GM19455 (cell line): ENCODE measurements around the gene LRRC37B.
A peak's percentile ranks its signal among the peaks of the same experiment; 100 is the strongest.
"Not testable (repeated sequence)": the region's sequence is repeated elsewhere in the genome, so short reads cannot be mapped to it uniquely, and the experiment has no call there.

Source experiments
- ATAC-seq: cut with Tn5 transposase; IDR thresholded peaks from one replicate; pipeline ENCODE4 v1.9.1; 2021; ENCODE audit not compliant: unreplicated experiment

Gene LRRC37B

GRCh38 chr17:32006957-32007462 lies at the start of gene LRRC37B:
Gene LRRC37B, plus strand, starts transcription at chr17:32007383. Its CDS starts 14,010 bp downstream, at chr17:32021393.
- peak; percentile 85 for ATAC-seq

GRCh38 chr17:31964131-31964530 lies 43.1 kb upstream of the LRRC37B start:
- ATAC-seq, result not testable (repeated sequence)

DNA sequence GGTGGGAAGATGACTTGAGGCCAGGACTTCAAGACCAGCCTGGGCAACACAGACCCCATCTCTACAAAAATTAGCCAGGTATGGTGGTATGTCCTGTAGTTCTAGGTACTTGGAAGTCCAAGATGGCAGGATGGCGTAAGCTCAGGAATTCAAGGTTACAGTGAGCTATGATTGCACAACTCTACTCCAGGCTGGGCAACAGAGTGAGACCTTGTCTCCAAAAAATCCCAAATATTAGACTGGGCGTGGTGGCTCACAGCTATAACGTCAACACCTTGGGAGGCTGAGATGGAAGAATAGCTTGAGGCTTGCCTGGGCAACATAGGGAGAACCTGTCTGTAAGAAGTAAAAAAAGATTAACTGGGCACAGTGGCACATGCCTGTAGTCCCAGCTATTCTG lies 39.5 kb upstream of the LRRC37B start:
- ATAC-seq, result no peak

DNA sequence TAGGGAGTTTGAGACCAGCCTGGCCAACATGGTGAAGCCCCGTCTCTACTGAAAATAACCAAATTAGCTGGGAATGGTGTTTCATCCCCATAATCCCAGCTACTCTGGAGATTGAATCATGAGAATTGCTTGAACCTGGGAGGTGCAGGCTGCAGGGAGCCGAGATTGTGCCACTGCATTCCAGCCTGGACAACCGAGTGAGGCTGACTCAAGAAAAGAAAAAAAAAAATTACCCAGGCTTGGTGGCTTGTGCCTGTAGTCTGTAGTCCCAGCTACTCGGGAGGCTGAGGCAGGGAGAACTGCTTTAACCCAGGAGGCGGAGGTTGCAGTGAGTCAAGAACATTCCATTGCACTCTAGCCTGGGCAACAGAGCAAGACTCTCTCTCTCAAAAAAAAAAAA lies 36.8 kb upstream of the LRRC37B start:
- ATAC-seq, result not testable (repeated sequence)

- ATAC-seq, result not testable (repeated sequence)
Measured at GRCh38 chr17:31974269-31975071, 32.7 kb upstream of the LRRC37B start.

DNA sequence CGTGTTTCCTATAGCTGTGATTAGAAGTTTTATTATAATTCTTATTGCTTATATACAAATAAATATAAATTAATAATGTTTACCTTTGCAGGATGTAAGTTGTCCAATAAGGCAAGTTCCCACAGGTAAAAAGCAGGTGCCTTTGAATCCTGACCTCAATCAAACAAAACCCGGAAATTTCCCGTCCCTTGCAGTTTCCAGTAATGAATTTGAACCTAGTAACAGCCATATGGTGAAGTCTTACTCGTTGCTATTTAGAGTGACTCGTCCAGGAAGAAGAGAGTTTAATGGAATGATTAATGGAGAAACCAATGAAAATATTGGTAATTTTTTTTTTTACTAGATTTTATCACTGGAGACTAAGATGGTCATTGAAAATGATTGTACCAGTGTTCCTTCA lies 31.8 kb upstream of the LRRC37B start:
- not testable (repeated sequence) for ATAC-seq

GRCh38 chr17:31991821-31992220 lies 15.4 kb upstream of the LRRC37B start:
- not testable (repeated sequence) for ATAC-seq

GRCh38 chr17:31997005-31997404 lies 10.2 kb upstream of the LRRC37B start:
- no peak for ATAC-seq

DNA sequence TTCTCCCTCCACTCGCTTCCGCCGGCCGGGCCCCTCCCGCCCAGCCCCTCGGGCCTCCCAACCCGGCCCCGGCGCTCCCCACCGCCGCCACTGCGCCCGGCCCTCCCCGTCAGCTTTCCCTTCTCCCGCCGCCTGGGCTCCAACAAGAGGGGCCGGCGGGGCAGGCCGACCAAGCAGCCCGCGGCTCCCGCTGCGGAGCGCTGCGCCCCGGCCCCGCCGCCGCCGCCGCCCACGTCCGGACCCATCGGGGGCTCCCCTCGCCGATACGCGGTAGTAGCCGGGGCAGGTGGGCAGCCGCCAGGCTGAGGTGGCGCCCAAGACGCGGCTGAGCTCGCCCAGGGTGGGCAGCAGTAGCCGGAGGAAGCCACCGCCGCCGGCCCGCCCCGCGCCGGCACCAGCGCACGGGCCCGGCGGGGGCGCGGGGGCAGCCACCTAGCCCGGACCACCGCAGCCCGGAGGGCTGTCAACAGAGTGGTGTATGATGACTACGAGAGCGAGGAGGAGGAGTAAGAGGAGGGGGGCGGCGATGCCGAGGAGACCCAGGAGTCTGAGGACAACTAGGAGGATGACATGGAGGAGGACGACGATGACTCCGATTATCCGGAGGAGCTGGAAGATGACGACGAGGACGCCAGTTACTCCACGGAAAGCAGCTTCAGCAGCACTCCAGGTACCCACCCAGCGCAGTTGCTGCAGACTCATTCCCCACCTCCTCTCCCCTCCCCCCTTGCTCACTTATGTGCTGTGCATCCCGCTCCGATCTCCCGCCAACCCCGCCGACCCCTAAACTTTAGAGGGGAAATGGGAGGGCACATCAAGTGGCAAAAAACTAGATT lies 498 bp downstream of the LRRC37B start:
- peak; percentile 63 for ATAC-seq

- ATAC-seq, result no peak
Measured at GRCh38 chr17:32009262-32009542, 2.0 kb downstream of the LRRC37B start.

GRCh38 chr17:32010114-32010513 lies 2.9 kb downstream of the LRRC37B start:
- no peak for ATAC-seq

DNA sequence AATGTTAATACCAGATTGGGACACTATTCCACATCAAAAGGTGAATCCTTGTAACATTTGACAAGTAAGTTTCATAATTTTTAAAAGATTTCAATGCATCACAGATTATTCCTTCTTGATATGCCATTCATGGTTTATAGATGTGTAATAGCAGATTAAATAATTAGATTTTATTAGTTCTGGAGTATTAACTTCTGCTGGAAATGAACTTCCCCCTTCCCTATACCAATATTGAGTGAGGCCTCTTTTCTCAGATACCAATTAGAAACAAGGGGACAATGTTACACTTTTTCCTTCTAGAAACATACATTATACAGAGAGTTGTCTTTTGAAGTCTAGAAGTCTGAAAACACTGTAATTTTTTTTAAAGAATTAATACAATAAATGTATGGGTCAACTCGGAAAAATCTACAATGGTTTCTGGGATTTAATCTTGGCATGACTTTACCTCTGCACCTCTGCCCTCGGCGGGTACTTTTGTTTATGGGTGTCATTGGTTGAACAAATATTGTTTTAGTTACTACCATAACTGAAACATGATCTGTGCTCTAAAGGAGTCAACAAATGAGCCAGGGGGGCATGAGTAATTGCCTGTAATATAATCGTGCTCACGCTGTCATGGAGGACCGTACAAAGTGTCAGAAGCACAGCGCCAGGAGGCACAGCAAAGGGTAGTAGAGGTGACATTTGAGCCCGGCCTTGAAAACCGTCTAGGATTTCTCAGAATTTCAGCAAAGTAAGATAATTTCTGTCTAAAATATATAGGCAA lies 8.2 kb downstream of the LRRC37B start:
- ATAC-seq, result no peak

DNA sequence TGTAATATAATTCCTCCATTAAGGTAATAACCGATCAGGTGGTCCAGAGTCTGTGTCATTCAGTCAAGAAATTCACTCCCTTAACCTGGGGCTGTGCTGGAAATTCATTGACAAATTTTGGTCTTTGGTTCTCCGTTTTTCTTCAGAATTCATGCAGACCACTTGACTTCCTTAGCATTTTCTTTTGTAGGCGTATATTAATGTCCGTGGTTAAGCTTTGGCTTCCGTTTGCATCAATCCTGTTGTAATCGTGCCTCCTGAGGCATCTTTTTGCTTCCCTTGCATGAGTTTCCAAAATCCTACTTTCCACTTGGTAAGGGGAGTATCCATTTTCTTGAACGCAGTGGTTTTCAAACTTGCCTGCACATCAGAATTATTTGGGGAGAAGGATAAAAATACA lies 9.0 kb downstream of the LRRC37B start:
- ATAC-seq, result no peak

- no peak for ATAC-seq
Measured at GRCh38 chr17:32019228-32019627, 12.0 kb downstream of the LRRC37B start.

- no peak for ATAC-seq
Measured at GRCh38 chr17:32020943-32021614, 13.9 kb downstream of the LRRC37B start.

GRCh38 chr17:32021615-32021955 lies 14.4 kb downstream of the LRRC37B start:
- ATAC-seq, result no peak

DNA sequence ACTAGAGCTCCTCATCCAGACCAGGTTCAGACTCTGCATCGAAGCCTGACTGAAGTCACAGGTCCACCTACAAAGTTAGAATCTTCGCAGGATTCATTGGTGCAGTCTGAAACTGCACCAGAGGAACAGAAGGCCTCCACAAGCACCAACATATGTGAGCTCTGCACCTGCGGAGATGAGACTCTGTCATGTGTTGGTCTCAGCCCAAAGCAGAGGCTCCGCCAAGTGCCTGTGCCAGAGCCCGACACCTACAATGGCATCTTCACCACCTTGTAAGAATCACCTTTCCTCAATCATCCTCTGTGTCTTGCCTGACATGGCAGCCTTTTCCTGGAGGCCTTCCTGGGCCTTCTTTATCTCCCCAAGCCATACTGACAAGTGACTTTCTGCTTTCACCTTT lies 15.4 kb downstream of the LRRC37B start:
- not testable (repeated sequence) for ATAC-seq

DNA sequence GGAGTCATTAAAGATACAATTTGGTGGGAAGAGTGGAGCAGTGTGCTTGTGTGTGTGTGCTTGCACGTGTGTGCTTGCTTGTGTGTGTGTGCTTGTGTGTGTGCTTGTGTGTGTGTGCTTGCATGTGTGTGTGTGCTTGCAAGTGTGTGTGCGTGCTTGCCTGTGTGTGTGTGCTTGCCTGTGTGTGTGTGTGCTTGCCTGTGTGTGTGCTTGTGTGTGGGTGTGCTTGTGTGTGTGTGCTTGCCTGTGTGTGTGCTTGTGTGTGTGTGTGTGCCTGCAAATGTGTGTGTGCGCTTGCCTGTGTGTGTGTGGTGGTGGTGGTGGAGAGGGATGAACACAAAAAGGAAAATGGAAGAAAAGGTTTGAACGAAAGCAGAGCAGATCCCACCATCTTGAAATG lies 20.1 kb downstream of the LRRC37B start:
- not testable (repeated sequence) for ATAC-seq

DNA sequence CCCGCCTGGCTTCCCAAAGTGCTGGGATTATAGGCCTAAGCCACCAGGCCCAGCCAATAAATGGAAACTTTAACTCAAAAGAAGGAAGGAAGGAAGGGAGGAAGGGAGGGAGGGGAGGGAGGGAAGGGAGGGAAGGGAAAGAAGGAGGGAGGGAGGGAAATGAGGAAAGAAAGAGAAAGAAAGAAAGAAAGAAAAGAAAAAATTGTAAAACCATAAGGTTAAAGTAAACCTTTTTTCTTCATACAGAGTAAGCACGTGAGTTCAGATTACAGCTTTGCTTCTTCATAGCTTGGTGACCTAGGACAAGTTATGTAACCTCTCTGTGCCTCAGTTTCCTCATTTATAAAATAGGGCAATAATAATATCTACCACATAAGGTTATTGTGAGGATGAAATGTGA lies 26.0 kb downstream of the LRRC37B start:
- ATAC-seq, result no peak

GRCh38 chr17:32033812-32034211 lies 26.6 kb downstream of the LRRC37B start:
- not testable (repeated sequence) for ATAC-seq

GRCh38 chr17:32040246-32040645 lies 33.1 kb downstream of the LRRC37B start:
- ATAC-seq, result not testable (repeated sequence)
